Ovary (tissue), 3 donors: ENCODE results near the gene KRT15.

ENCODE experiments used
- EP300 ChIP-seq: sonication (generic); formaldehyde crosslinking; IDR thresholded peaks from one replicate; pipeline ENCODE4 v1.6.1; 2017; ENCODE audit warnings: antibody characterized with exemption
- POLR2A ChIP-seq: fragments of 450-650 bp; IDR thresholded peaks from one replicate; pipeline ENCODE4 v1.6.1; 2017; ENCODE audit warnings: antibody characterized with exemption, mild to moderate bottlenecking, moderate library complexity
- TF ChIP-seq, protein P1 (sequence below), 3 donors: fragments of 450-650 bp in 2 of 3; fragments of 200-600 bp in 1 of 3; IDR thresholded peaks; one replicate each; pipeline versions ENCODE4 v1.5.1 to v1.8.0; 2016 to 2022; ENCODE audit warnings: antibody characterized with exemption in 3 of 3, mild to moderate bottlenecking in 1 of 3
- donor health status: DM: no; HTN: no; CAD: no.

DNA sequence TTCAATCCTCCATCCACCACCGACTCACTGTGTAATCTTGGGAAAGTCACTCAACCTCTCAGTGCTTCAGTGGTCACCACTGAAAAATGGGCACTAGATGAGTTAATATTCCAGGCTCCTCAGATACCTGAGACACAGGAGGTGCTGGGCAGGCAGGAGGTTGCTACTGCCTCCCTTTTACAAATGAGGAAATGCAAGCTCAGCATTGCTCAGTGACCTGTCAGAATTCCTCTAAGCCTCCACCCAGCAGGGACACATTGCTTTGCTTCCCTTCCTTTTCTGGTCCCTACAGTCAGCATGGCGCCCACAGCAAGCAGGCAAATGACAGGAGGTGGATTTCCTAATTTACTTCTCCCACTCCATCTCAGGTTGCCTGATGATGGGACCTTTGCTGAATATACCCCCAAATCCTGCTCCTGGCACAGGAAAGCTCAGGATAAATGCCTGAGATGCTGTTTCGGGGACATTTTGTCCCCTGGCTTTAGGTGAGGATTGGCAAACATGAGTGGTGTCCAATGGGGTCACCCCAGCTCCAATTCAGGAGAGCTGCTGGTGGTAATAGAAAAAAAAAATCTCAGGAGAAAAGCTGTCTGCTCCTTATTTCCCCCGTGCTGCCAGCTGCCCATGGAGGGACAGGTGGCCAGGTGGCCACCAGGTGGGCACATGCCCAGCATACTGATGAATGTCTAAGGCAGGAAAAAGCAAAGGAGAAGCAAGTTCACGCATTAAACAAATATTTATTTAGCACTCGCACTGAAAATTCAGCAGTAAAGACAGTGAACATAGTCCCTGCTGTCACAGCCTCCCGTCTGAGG is 8.2 kb downstream of the KRT15 start:
- TF ChIP-seq, protein P1, sequence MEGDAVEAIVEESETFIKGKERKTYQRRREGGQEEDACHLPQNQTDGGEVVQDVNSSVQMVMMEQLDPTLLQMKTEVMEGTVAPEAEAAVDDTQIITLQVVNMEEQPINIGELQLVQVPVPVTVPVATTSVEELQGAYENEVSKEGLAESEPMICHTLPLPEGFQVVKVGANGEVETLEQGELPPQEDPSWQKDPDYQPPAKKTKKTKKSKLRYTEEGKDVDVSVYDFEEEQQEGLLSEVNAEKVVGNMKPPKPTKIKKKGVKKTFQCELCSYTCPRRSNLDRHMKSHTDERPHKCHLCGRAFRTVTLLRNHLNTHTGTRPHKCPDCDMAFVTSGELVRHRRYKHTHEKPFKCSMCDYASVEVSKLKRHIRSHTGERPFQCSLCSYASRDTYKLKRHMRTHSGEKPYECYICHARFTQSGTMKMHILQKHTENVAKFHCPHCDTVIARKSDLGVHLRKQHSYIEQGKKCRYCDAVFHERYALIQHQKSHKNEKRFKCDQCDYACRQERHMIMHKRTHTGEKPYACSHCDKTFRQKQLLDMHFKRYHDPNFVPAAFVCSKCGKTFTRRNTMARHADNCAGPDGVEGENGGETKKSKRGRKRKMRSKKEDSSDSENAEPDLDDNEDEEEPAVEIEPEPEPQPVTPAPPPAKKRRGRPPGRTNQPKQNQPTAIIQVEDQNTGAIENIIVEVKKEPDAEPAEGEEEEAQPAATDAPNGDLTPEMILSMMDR (IDR thresholded peaks at IDR 0.05), result no peak
- TF ChIP-seq EP300 (no peak), POLR2A (no peak)
